ENCODE results near the gene TSSK3. TPM values are rescaled to one million over a fixed set of nuclear protein-coding genes. Genes with fewer than 3 reads are reported as not detected.

The TSSK3 gene
- total RNA-seq, 4 donors from 2014 or later = 1.8 TPM; not detected in 3

DNA sequence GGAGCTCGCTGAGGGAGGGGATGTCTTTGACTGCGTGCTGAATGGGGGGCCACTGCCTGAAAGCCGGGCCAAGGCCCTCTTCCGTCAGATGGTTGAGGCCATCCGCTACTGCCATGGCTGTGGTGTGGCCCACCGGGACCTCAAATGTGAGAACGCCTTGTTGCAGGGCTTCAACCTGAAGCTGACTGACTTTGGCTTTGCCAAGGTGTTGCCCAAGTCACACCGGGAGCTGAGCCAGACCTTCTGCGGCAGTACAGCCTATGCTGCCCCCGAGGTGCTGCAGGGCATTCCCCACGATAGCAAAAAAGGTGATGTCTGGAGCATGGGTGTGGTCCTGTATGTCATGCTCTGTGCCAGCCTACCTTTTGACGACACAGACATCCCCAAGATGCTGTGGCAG is 1.4 kb downstream of the TSSK3 start:
- Histone ChIP-seq H3K4me1 (peaks cover 12% of the 10 kb centered on the region in 2 donors), H3K27me3 (no peaks in the 10 kb centered on the region), H3K36me3 (peaks cover 0 to 54% of the 10 kb centered on the region in 2 donors), H3K4me3 (no peak overlapping the region), H3K27ac (peak overlapping the region in 1 of 4 donors; percentile 9), H3K9me3 (no peaks in the 10 kb centered on the region)
- intact Hi-C loops (cut with DNase I; ENCODE audit: low total_unique reads) (loop anchor here (1.0 kb wide), 1 partner anchor 28 kb away; no protein-coding TSS in a partner anchor), in situ Hi-C loops (cut with MboI; ENCODE audit: low sequenced_read_pairs in 4 of 4) (no loop called here)
- ATAC-seq = peak; percentile 32 to 62
- no peak for TF ChIP-seq POLR2A (IDR thresholded peaks at IDR 0.05)
- TF ChIP-seq, protein P1, sequence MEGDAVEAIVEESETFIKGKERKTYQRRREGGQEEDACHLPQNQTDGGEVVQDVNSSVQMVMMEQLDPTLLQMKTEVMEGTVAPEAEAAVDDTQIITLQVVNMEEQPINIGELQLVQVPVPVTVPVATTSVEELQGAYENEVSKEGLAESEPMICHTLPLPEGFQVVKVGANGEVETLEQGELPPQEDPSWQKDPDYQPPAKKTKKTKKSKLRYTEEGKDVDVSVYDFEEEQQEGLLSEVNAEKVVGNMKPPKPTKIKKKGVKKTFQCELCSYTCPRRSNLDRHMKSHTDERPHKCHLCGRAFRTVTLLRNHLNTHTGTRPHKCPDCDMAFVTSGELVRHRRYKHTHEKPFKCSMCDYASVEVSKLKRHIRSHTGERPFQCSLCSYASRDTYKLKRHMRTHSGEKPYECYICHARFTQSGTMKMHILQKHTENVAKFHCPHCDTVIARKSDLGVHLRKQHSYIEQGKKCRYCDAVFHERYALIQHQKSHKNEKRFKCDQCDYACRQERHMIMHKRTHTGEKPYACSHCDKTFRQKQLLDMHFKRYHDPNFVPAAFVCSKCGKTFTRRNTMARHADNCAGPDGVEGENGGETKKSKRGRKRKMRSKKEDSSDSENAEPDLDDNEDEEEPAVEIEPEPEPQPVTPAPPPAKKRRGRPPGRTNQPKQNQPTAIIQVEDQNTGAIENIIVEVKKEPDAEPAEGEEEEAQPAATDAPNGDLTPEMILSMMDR (IDR thresholded peaks at IDR 0.05 in 4 of 5, conservative IDR thresholded peaks at IDR 0.05 in 1 of 5) = no peak
- peak; percentile 31 to 74 for DNase-seq

DNA sequence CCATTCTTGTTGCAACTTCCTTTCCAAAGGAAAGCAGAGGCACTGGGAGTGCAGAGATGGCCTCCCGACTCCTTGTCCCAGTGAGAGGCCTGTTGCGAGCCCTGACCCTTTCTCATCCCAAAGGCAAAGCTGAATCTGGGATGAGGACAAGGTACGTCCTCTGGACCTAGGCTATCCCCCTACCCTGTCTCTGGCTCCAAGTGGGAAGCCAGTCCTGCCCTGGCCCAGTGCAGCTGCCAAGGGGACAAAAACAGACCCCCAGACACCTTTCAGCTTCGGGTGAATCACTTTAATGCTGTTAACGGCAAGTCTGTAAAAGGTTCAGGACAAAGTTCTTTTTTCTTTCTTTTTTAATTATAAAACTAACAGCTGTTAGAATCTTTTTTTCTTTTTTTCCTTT is 2.5 kb downstream of the TSSK3 start:
- TF ChIP-seq, protein P1 (IDR thresholded peaks at IDR 0.05 in 4 of 5, conservative IDR thresholded peaks at IDR 0.05 in 1 of 5) = no peak
- ATAC-seq (no peak), DNase-seq (no peak)
- Histone ChIP-seq H3K4me1 (peaks cover 12% of the 10 kb centered on the region in 2 donors), H3K9me3 (no peaks in the 10 kb centered on the region), H3K27ac (peak overlapping the region in 1 of 4 donors; percentile 9), H3K36me3 (peaks cover 0 to 66% of the 10 kb centered on the region in 2 donors), H3K27me3 (no peaks in the 10 kb centered on the region), H3K4me3 (no peak overlapping the region)
- intact Hi-C loops (cut with DNase I; ENCODE audit: low total_unique reads) (no loop called here), in situ Hi-C loops (cut with MboI; ENCODE audit: low sequenced_read_pairs in 4 of 4) (no loop called here)

DNA sequence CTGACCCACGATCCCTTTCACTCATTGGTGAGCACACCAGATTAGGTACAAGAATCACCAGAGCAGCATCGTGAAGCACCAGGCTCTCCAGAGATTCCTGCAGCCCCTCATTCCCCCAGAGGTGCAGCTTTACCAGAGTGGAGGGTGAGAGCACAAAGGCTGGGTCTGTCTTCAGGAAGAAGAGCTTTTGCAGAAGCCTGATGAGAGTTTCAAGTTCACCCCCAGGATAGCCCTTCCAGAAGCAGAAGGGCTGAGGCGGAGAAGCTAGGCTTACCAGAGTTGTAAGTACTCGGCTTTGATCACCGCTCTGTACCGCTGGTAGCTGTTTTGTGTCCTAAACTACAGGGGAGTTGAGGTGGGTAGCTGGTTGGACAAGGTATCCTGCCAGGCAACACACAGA is 3.1 kb downstream of the TSSK3 start:
- Histone ChIP-seq H3K4me1 (peaks cover 12% of the 10 kb centered on the region in 2 donors), H3K36me3 (peaks cover 0 to 70% of the 10 kb centered on the region in 2 donors), H3K27me3 (no peaks in the 10 kb centered on the region), H3K4me3 (no peak overlapping the region), H3K27ac (no peak overlapping the region), H3K9me3 (no peaks in the 10 kb centered on the region)
- in situ Hi-C loops (cut with MboI; ENCODE audit: low sequenced_read_pairs in 4 of 4) = no loop called here
- DNase-seq (no peak), ATAC-seq (no peak)
- intact Hi-C loops (cut with DNase I; ENCODE audit: low total_unique reads) = no loop called here
- TF ChIP-seq, protein P1 (IDR thresholded peaks at IDR 0.05 in 4 of 5, conservative IDR thresholded peaks at IDR 0.05 in 1 of 5) = no peak
- TF ChIP-seq POLR2A (IDR thresholded peaks at IDR 0.05) = no peak

DNA sequence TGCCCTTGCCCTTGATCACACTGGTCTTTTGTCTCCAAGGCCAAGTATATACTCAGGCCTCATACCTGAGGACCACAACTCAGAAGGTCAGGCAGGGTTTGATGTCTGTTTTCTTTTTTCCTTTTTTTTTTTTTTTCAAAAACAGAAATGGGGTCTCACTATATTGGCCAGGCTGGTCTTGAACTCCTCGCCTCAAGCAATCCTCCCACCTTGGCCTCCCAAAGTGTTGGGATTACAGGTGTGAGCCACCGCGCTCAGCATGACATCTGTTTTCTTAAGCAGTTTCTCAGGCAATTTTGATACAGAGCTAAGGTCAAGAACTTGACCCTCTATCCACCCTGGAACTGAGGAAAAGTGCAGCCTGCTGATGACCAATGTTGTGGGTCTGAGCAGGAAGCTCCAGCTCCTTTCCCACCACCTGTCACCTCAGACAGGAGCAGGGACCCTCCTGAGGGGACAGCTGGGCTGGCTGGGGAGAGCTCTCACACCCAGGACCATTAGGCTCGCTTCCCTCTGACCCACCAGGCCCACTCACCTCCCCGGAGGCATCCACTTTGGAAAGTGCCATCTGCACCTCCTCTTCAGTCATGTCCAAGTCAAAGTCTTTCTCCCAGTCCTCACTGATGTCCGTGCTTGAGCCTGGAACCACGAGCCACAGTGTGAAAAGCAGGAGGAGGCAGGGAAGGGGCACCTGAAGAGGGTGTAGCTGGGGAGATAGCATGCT is 5.7 kb downstream of the TSSK3 start:
- in situ Hi-C loops (cut with MboI; ENCODE audit: low sequenced_read_pairs in 4 of 4) = no loop called here
- peaks cover 0 to 93% of the 10 kb centered on the region in 2 donors for H3K36me3 ChIP-seq
- no peaks in the 10 kb centered on the region for H3K27me3 ChIP-seq
- DNase-seq (no peak), ATAC-seq (no peak)
- no peak for TF ChIP-seq POLR2A (IDR thresholded peaks at IDR 0.05)
- TF ChIP-seq, protein P1 (IDR thresholded peaks at IDR 0.05 in 4 of 5, conservative IDR thresholded peaks at IDR 0.05 in 1 of 5) = no peak
- H3K9me3 ChIP-seq = no peaks in the 10 kb centered on the region
- intact Hi-C loops (cut with DNase I; ENCODE audit: low total_unique reads) = no loop called here
- no peak overlapping the region for H3K4me3 ChIP-seq
- H3K4me1 ChIP-seq = no peaks in the 10 kb centered on the region
- H3K27ac ChIP-seq = no peak overlapping the region

Measured in gastrocnemius medialis (tissue), 4 donors.